Upper lobe of left lung (tissue), 6 donors: ENCODE results near the gene C9orf40. TPM values are rescaled to one million over a fixed set of nuclear protein-coding genes. Genes with fewer than 3 reads are reported as not detected.

Experiments
- ATAC-seq, 2 donors: fragments of 200-7000 bp; cut with Tn5 transposase; one replicate each; pipeline ENCODE4 v1.9.1; 2022; ENCODE audit warnings: mild to moderate bottlenecking in 2 of 2, moderate library complexity in 2 of 2; ENCODE audit not compliant: low FRiP score in 2 of 2
- DNase-seq, 2 donors: peaks; one replicate each; pipeline ENCODE4 v3.0.0-alpha.2; 2019 to 2020
- H3K27ac ChIP-seq, 4 donors: fragments of 200-600 bp; sonication (generic); one replicate each; pipeline ENCODE4 v1.5.1; 2016 to 2019
- H3K27me3 ChIP-seq, 4 donors: fragments of 200-600 bp; sonication (generic); one replicate each; pipeline ENCODE4 v1.5.1; 2017 to 2019
- H3K36me3 ChIP-seq, 4 donors: fragments of 200-600 bp; sonication (generic); one replicate each; pipeline ENCODE4 v1.5.1; 2016 to 2019
- H3K4me1 ChIP-seq, 4 donors: fragments of 200-600 bp; sonication (generic); one replicate each; pipeline ENCODE4 v1.5.1; 2018 to 2019
- H3K4me3 ChIP-seq, 4 donors: fragments of 200-600 bp; sonication (generic); one replicate each; pipeline ENCODE4 v1.5.1; 2017 to 2019; ENCODE audit warnings: mild to moderate bottlenecking in 2 of 4, moderate library complexity in 1 of 4
- H3K9me3 ChIP-seq, 4 donors: fragments of 200-600 bp; sonication (generic); one replicate each; pipeline ENCODE4 v1.5.1; 2018 to 2019
- EP300 ChIP-seq, 4 donors: sonication (generic); formaldehyde crosslinking; IDR thresholded peaks; one replicate each; pipeline ENCODE4 v1.5.1; 2017; ENCODE audit warnings: antibody characterized with exemption in 4 of 4, control low read depth in 2 of 4
- POLR2A ChIP-seq, 4 donors: fragments of 450-650 bp; IDR thresholded peaks; one replicate each; pipeline ENCODE4 v1.5.1; 2016 to 2017; ENCODE audit warnings: antibody characterized with exemption in 4 of 4, mild to moderate bottlenecking in 2 of 4
- POLR2AphosphoS5 ChIP-seq, 2 donors: sonication (generic); formaldehyde crosslinking; IDR thresholded peaks; one replicate each; pipeline ENCODE4 v1.5.1; 2017; ENCODE audit warnings: antibody characterized with exemption in 2 of 2
- WGBS, 2 donors: methylation state at CpG; one replicate each; pipeline ENCODE4 v1.1.5; 2017 to 2018; 5-methylcytosine and 5-hydroxymethylcytosine counted together
- total RNA-seq, 6 donors: library from RNA; depleted of rRNA in 4 of 6; stranded (reverse); fragments of >200 nt in 4 of 6; gene quantifications; one replicate each; pipeline versions ENCODE4 v1.1.0 to v1.2.1, GENCODE V29; 2016 to 2021
- TF ChIP-seq, protein P1 (sequence below), 6 experiments: fragments of 450-650 bp in 4 of 6; fragments of 200-600 bp in 2 of 6; sonication (generic) in 2 of 6; IDR thresholded peaks; one replicate each; pipeline ENCODE4 v1.5.1; 2016 to 2019; ENCODE audit warnings: antibody characterized with exemption in 6 of 6
- donor health status: DM: no; HTN: no; CAD: no; lungs with moderate emphysema.
- donor health status: DM: no; HTN: yes; CAD: no; lungs with severe emphysema.

The C9orf40 gene
- total RNA-seq, 6 donors from 2014 or later, result 1.00 to 6.2 (median 2.0) TPM

DNA sequence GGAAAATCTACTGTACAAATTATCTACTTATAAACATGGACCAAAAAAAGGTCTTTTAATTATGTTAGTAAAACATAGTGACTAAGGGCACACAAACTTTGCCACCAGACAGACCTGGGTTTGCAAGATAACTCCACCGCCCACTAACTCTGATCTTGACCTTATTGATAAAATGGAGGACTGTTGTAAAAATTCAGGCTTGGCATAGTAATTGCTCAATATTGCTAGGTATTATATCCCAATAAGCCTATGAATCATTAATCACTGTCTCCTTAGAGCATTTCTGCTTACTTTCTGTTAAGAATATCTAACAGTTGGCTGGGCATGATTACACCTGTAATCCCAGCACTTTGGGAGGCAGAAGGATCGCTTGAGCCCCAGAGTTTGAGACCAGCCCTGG is 3.8 kb downstream of the C9orf40 start:
- 95 to 98% methylated on average over 2 of the region's 2 CpGs for WGBS, 2 donors

DNA sequence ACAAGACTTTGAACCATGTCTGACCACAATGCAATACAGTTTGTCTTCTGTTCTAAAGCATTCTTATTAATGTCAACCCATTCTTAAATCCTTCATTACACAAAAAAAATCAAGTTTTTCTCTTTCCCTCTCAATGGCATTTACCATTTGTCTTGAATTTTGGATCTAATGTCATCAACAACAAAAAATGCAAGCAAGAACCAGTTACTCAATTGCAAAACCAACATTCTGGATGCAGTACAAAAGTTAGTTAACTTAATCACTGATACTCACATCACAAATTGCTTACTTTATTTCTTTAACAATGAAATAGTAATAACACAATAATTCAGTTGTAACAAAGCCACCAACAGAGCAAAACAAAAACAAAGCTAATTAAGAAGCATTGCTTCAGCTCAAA is 6.0 kb downstream of the C9orf40 start:
- TF ChIP-seq, protein P1, sequence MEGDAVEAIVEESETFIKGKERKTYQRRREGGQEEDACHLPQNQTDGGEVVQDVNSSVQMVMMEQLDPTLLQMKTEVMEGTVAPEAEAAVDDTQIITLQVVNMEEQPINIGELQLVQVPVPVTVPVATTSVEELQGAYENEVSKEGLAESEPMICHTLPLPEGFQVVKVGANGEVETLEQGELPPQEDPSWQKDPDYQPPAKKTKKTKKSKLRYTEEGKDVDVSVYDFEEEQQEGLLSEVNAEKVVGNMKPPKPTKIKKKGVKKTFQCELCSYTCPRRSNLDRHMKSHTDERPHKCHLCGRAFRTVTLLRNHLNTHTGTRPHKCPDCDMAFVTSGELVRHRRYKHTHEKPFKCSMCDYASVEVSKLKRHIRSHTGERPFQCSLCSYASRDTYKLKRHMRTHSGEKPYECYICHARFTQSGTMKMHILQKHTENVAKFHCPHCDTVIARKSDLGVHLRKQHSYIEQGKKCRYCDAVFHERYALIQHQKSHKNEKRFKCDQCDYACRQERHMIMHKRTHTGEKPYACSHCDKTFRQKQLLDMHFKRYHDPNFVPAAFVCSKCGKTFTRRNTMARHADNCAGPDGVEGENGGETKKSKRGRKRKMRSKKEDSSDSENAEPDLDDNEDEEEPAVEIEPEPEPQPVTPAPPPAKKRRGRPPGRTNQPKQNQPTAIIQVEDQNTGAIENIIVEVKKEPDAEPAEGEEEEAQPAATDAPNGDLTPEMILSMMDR (IDR thresholded peaks at IDR 0.05), result no peak
- TF ChIP-seq POLR2AphosphoS5 (IDR thresholded peaks at IDR 0.05) (no peak), EP300 (IDR thresholded peaks at IDR 0.05) (no peak), POLR2A (IDR thresholded peaks at IDR 0.05) (no peak)
- H3K9me3 ChIP-seq, result no peaks in the 10 kb centered on the region
- no peak for ATAC-seq

More for the DNA sequence above, 3.8 kb downstream of the C9orf40 start:
- TF ChIP-seq POLR2A (IDR thresholded peaks at IDR 0.05) (no peak), EP300 (IDR thresholded peaks at IDR 0.05) (no peak), POLR2AphosphoS5 (IDR thresholded peaks at IDR 0.05) (no peak)
- TF ChIP-seq, protein P1 (IDR thresholded peaks at IDR 0.05), result no peak
- ATAC-seq, result no peak
- Histone ChIP-seq H3K4me1 (peaks cover 0 to 12% (median 5%) of the 10 kb centered on the region in 4 donors), H3K4me3 (no peak overlapping the region), H3K9me3 (no peaks in the 10 kb centered on the region), H3K36me3 (no peaks in the 10 kb centered on the region), H3K27ac (no peak overlapping the region), H3K27me3 (no peaks in the 10 kb centered on the region)
- DNase-seq, result no peak

DNA sequence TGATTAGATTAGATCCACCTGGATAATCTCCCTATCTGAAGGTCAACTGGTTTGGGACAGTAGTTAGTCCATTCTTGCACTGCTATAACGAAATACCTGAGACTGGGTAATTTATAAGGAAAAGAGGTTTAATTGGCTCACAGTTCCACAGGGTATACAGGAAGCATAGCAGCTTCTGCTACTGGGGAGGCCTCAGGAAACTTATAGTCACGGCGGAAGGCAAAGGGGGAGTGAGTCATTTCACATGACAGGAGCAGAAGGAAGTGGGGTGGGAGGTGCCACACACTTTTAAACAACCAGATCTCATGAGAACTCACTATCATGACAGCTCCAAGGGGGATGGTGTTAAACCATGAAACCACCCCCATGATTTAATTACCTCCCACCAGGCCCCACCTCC is 9.9 kb downstream of the C9orf40 start:
- H3K27ac ChIP-seq, result no peak overlapping the region
- ATAC-seq, result no peak
- no peak overlapping the region for H3K4me3 ChIP-seq
- WGBS, 2 donors, result 42 to 48% methylated on average over 3 of the region's 3 CpGs
- TF ChIP-seq POLR2A (IDR thresholded peaks at IDR 0.05) (no peak), EP300 (IDR thresholded peaks at IDR 0.05) (no peak), POLR2AphosphoS5 (IDR thresholded peaks at IDR 0.05) (no peak)
- TF ChIP-seq, protein P1 (IDR thresholded peaks at IDR 0.05), result no peak
- no peaks in the 10 kb centered on the region for H3K4me1 ChIP-seq
- no peaks in the 10 kb centered on the region for H3K9me3 ChIP-seq
- no peaks in the 10 kb centered on the region for H3K27me3 ChIP-seq
- DNase-seq, result no peak
- H3K36me3 ChIP-seq, result no peaks in the 10 kb centered on the region

More for the DNA sequence above, 6.0 kb downstream of the C9orf40 start:
- Histone ChIP-seq H3K36me3 (no peaks in the 10 kb centered on the region), H3K27ac (no peak overlapping the region), H3K4me3 (no peak overlapping the region), H3K27me3 (no peaks in the 10 kb centered on the region), H3K4me1 (peaks cover 0 to 7% (median 2%) of the 10 kb centered on the region in 4 donors)
- DNase-seq, result no peak

DNA sequence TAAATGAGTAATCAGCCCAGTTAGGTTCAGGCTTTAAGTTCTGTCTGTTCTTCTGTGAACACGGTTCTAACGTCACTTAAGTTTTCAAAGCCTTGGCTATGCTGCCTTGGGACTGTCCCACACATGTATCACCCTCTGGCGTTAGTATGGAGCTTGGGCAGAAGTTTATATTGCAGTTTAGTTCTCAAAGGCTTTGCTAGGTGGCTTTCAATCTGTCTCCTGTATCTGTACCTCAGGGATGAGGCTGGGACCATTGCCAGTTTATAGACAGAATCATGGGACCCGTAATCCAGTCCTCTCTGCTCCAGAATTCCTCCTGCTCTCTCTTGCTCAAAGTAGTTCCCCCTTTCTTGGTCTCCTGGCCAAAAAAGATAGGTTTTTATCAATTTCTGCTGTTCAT is 12.1 kb downstream of the C9orf40 start:
- ATAC-seq, result no peak
- Histone ChIP-seq H3K27me3 (no peaks in the 10 kb centered on the region), H3K36me3 (no peaks in the 10 kb centered on the region), H3K9me3 (no peaks in the 10 kb centered on the region), H3K27ac (no peak overlapping the region), H3K4me1 (no peaks in the 10 kb centered on the region), H3K4me3 (no peak overlapping the region)
- WGBS, 2 donors, result 62 to 89% methylated on average over 4 of the region's 4 CpGs
- TF ChIP-seq, protein P1 (IDR thresholded peaks at IDR 0.05), result no peak
- no peak for TF ChIP-seq EP300 (IDR thresholded peaks at IDR 0.05)
- TF ChIP-seq POLR2A (IDR thresholded peaks at IDR 0.05), result no peak
- no peak for TF ChIP-seq POLR2AphosphoS5 (IDR thresholded peaks at IDR 0.05)
- DNase-seq, result no peak

DNA sequence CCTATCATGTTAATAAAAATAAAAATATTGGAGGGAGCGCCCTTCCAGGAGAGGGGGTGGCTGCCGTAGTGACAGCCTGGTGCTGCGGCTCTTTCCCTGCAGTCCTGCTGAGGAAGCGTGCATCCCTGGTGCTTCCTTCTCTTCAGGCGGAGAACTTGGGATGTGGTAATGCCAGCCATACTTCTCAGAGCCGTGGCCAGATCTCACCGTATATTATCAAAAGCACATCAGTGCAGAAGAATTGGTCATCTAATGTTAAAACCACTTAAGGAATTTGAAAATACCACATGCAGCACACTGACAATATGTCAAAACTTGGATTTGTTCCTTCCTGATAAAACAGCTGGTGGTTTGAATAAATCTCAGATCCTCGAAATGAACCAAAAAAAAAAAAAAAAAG is 17.7 kb downstream of the C9orf40 start:
- ATAC-seq, result no peak
- TF ChIP-seq POLR2AphosphoS5 (IDR thresholded peaks at IDR 0.05) (no peak), POLR2A (IDR thresholded peaks at IDR 0.05) (no peak), EP300 (IDR thresholded peaks at IDR 0.05) (no peak)
- TF ChIP-seq, protein P1 (IDR thresholded peaks at IDR 0.05), result no peak
- 77 to 79% methylated on average over 8 of the region's 8 CpGs for WGBS, 2 donors
- H3K27ac ChIP-seq, result no peak overlapping the region
- no peak overlapping the region for H3K4me3 ChIP-seq
- peaks cover 0 to 3% (median 0%) of the 10 kb centered on the region in 4 donors for H3K9me3 ChIP-seq
- H3K27me3 ChIP-seq, result no peaks in the 10 kb centered on the region
- DNase-seq, result no peak
- H3K36me3 ChIP-seq, result no peaks in the 10 kb centered on the region
- no peaks in the 10 kb centered on the region for H3K4me1 ChIP-seq
